HTERT RPE-1 (cell line): ENCODE measurements around the gene SATL1.
"Not testable (repeated sequence)": the region's sequence is repeated elsewhere in the genome, so short reads cannot be mapped to it uniquely, and the experiment has no call there.

ENCODE experiments used
- in situ Hi-C: fragments of 300-500 bp; cut with MboI; formaldehyde crosslinking; loops from 4 replicates; pipeline ENCODE4 v1.14.3; 2020; ENCODE audit warnings: low sequenced_read_pairs

The SATL1 gene

GRCh38 chrX:85243761-85244449 lies at the start of gene SATL1, which contains the start of gene ZNF711:
SATL1 (minus strand) TSS chrX:85243779; CDS start chrX:85108968, 134,811 bp downstream.
ZNF711 (plus strand) TSS chrX:85243991; CDS start chrX:85247573, 3,582 bp downstream.
- in situ Hi-C loops = no loop called here

DNA sequence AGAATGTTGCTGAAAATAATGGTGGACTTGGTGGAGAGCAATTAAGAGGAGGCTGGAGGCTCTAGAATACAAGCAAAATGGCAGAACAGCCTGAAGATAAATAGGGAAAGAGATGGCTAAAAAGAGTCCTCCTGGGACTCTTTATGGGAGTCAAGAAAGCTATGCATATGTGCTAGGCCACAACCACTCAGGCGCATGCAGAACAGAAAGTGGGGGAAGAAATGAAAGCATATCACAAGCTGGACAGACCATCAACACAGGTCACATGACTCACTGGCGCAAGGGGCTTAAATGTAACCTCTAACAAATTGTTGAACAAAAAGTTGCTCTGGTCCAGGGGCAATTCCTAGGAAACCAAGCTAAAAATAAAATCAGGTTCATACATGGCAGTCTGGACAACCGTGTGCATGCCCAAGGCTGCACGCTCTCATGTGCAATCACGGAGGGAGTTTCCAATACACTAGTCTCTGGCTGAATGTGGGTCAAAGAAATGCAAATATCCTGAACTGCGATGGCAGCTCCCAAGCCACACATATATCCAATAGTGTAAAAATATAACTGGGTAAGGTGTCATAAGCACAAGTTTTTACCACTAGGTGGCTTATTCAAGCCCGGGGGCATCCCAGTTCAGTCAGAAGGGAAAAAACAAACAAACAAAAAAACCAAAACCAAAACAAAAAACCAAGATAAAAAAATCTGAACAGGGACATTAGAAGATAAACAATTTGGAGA lies 45.6 kb upstream of the SATL1 start:
- in situ Hi-C loops = no loop called here

DNA sequence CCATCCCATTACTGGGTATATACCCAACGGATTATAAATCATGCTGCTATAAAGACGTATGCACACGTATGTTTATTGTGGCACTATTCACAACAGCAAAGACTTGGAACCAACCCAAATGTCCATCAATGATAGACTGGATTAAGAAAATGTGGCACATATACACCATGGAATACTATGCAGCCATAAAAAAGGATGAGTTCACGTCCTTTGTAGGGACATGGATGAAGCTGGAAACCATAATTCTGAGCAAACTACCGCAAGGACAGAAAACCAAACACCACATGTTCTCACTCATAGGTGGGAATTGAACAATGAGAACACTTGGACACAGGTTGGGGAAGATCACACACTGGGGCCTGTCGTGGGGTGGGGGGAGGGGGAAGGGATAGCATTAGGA lies 41.7 kb upstream of the SATL1 start:
- in situ Hi-C loops = not testable (repeated sequence)

GRCh38 chrX:85244450-85245211 lies 1.1 kb upstream of the SATL1 start:
- in situ Hi-C loops = no loop called here

DNA sequence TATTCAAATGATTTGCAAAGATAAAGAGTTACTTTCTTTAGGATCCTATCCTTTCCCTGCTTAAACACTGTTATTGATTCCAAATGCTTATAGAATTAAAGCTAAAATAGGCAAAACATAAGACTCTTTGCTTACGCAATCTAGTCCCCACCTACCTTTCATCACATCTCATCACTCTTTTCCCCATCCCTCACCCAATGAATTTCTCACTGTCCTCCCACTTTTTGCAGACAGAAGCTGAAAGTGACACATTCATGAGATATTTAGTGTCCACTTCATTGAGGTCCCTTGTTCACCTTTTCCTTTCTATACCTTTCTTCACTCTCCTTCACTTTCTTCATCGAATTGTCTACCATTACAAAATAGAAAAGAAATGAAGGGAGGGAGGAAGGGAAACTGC lies 424 bp downstream of the SATL1 start:
- in situ Hi-C loops = no loop called here

DNA sequence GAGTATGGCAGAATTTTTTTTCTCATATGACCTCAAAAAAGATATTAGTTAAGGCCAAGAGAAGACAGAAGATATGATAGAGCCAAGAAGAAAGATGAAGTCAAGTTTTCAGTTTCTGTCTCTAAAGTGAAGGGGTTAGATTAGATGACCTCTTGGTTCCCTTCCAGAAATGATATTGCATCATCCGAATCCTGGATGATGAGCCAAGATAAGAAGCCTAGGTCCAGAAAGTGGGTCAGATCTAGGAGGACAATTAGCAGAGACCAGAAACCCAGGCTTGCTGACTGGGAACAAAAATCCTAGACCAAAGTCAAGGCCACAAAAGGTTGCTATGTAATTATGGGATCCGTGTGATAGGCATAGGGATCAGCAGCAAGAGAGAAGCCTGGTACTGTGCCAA lies 20.2 kb downstream of the SATL1 start:
- in situ Hi-C loops = no loop called here

DNA sequence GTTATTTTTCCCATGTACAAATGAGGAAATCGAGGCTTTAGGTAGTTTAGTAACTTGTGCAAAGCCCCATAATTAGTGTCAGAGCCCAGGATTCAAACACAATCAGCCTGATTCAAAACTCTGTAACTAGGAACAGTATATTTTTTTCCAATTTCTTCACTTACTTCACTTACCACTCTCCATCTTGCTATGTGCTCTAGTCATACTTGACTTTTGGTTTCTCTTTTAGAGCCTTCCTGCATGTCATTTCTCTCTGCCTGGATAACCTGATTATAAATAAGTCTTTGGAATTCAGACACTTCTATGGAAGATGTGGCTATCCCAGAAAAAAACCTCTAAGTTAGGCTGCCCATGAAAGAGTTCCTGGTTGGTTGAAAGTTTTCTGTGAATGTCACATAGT lies 22.2 kb downstream of the SATL1 start:
- in situ Hi-C loops = no loop called here

DNA sequence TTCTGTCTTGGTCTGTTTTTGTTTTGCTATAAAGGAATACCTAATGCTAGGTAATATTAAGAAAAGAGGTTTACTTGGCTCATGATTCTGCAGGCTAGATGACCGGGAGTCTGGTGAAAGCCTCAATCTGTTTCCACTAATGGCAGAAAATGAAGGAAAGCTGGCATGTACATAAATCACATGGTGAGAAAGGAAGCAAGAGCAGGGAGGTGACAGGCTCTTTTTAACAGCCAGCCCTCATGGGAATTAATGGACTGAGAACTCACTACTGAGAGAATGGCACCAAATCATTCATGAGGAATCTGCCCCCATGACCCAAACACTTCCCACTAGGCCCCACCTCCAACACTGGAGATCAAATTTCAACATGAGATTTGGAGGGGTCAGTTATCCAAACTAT lies 27.6 kb downstream of the SATL1 start:
- in situ Hi-C loops = no loop called here

GRCh38 chrX:85213792-85214530 lies 29.6 kb downstream of the SATL1 start:
- in situ Hi-C loops = no loop called here

GRCh38 chrX:85203461-85203970 lies 40.1 kb downstream of the SATL1 start:
- in situ Hi-C loops = no loop called here

DNA sequence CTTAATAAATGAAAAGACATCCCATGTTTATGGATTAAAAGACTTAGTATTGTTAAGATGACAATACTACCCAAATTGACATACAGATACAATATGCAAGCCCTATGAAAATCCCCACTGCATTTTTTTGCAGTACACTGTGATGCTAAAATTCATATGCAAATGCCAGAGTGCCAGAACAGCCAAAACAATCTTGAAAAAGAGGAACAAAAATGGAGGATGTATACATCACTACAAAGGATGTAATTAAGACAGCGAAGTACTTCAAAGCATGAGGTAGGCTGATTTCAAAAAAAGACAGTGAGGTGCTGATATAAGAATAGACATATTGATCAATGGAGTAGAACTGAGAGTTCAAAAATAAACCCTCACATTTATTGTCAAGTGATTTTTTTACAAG lies 47.3 kb downstream of the SATL1 start:
- in situ Hi-C loops = no loop called here

GRCh38 chrX:85159644-85160043 lies 83.9 kb downstream of the SATL1 start:
- in situ Hi-C loops = no loop called here

GRCh38 chrX:85140964-85141363 lies 102.6 kb downstream of the SATL1 start:
- in situ Hi-C loops = no loop called here

DNA sequence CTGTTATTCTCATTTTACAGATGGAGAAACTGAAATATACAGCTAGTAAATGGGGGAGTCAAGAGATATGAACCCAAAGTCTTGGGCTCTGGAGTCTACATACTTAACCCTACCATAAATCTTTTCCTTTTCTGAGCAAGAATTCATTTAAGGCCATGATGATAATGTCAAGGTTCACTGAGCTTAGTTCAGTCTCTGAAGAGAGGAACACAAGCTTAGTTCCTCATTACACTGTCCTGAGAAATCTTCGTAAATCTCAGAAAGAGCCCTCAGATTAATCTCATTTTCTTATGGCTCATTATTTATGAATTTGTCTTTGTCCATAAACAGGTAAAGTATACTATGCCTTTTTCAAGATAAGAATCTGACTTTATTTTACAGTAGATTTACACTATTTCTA lies 104.2 kb downstream of the SATL1 start:
- in situ Hi-C loops = no loop called here

DNA sequence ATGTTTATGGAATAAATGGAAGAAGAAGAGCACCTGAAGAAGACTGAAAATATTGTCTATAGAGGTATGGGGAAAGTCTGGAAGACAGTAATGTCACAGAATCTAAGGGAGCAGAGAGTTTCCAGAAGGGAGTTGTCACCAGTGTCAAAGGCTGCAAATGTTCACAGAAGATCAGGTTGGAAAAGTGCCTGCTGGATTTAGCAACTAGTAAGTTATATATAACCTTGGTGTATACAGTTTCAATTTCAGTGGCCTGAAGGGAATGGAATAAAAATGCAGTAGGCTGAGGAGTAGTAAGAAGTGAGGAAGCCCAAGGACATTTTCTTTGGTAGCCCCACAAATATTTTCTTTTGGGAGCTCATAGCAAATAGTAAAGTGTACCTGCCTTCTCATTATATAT lies 107.2 kb downstream of the SATL1 start:
- in situ Hi-C loops = no loop called here

GRCh38 chrX:85115252-85115651 lies 128.3 kb downstream of the SATL1 start:
- in situ Hi-C loops = no loop called here

DNA sequence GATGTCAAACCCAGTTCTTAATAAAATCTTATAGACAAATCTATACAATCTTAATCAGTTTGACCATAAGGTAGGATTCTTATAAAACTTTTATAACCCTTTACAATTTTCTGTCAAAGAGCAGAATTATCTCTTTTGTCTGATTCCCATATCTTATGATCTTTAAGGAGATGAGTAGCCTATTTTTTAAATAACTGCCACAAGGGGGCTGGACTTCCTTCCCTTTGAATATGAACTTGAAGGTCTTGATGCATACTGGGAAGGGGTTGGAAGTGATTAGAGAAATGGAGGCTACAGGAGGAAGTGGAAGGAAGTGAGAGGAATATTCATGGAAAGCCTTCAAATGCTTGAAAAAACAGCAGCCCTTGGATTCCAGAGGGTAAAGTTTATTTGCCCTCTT lies 128.8 kb downstream of the SATL1 start:
- in situ Hi-C loops = no loop called here

GRCh38 chrX:85114171-85114570 lies 129.4 kb downstream of the SATL1 start:
- in situ Hi-C loops = no loop called here

GRCh38 chrX:85113746-85114145 lies 129.8 kb downstream of the SATL1 start:
- in situ Hi-C loops = no loop called here

- in situ Hi-C loops = no loop called here
Observed at GRCh38 chrX:85112293-85112692, 131.3 kb downstream of the SATL1 start.

- in situ Hi-C loops = no loop called here
Observed at GRCh38 chrX:85111347-85111746, 132.2 kb downstream of the SATL1 start.
